Activated CD8-positive, alpha-beta memory T cell treated with anti-CD3 and anti-CD28 coated beads for 48 hours (primary cell): ENCODE data around the gene KCNA1.

Experiments
- DNase-seq, 3 experiments: peaks; one replicate each; pipeline ENCODE4 v3.0.0-alpha.2; 2020; ENCODE audit warnings: low read depth in 2 of 3, low spot score in 2 of 3

The KCNA1 gene

DNA sequence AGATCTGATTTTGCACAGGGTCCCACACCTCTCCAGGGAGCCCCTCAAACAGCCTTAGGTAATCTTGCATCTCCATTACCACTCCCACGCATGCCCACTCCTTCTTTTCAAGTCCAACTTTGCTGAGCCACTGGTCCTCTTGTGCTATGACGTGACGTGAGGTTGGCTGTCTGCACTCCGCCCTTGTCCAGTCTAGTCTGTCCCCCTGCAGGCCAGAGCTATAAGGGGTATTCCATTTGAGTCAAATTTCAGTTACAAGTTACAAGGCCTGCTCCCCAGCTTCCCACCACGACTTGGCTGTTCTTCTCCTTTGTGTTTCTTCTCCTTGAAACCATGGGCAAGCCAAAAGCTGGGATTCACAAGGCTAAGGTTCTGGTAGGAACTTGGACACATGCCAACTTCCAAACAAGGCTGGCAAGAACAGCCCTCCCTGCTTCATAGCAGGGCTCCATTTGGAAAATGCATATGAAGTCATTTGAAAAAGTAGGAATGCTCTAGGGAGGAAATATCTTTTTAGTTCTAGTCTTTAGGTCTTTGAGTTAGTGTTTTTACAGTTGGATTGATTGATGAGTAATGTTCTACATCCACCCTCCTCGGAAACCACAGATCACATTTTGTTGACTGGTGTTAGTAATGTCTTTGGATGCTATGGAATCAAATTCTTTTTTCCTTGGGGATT is 49.1 kb downstream of the KCNA1 start:
- no peak for DNase-seq

DNA sequence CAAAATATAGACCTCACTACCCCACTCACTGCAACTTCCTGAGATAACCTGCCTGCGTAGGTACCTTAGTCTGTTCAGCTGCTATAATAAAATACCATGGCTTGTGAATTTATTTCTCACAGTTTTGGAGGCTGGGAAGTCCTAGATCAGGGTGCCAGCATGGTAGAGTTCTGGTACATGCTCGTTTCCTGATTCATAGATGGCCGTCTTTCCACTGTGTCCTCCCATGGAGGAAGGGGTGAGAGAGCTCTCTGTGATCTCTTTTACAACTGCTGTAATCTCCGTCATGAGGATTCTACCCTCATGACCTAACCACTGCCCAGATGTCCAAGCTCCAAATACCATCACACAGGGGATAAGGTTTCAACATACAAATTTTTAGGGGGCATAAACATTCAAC is 49.7 kb downstream of the KCNA1 start:
- no peak for DNase-seq

DNA sequence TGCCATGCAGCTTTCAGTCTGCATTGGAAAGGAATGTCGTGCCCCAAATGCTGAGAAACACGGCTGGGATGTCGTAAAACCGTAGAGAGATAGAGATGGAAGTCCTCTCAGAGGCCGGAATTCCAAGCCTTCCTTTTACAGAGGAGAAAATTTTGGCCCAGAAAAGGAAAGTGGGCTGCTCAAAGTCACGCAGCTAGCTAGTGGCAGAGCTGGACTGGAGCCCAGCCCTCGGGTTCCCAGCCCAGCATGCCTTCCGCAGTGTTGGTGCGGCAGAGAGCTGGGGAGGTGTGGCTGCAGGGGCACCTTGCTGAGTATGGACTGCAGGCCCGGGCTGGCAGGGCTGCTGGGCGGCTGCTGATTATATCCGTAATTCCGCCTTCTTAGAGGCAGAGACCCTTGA is 50.3 kb downstream of the KCNA1 start:
- no peak for DNase-seq

DNA sequence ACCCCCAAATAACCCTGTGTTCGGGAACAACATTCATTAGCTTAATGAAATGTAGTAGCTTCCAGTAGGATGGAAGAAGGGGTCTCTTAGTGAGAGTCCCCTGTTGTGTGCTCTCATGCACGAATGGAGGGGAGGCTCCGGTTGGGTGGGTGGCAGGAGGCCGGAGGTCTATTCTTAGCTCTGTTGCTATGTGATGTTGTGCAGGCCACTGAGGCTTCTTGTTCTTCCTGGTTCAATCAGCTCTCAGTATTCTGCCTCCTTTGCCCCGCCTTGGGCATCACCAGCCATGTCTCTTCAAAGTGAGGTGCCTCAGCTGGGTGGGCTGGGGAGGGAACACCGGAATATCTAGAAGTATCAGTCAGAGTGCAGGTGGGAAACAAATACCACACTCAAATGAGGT is 50.8 kb downstream of the KCNA1 start:
- DNase-seq = no peak

DNA sequence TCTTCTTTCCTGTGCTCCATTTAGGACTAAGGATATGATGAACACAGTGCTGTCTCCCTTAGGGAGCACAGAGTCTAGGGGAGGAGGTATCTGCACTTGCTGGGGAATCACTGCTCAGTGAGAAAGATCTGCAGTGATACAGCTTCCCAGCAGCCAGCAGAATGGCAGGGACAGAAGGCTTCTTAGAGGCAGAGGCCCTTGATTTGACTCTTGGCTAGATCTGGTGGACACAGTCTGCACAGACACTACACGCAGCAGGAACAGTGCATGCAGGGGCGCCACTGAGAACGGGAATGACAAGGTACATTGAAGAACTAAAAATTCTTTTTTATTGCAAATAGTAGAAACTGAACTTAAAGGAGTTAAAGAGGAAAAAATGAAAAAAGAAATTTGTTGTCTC is 51.6 kb downstream of the KCNA1 start:
- no peak for DNase-seq

DNA sequence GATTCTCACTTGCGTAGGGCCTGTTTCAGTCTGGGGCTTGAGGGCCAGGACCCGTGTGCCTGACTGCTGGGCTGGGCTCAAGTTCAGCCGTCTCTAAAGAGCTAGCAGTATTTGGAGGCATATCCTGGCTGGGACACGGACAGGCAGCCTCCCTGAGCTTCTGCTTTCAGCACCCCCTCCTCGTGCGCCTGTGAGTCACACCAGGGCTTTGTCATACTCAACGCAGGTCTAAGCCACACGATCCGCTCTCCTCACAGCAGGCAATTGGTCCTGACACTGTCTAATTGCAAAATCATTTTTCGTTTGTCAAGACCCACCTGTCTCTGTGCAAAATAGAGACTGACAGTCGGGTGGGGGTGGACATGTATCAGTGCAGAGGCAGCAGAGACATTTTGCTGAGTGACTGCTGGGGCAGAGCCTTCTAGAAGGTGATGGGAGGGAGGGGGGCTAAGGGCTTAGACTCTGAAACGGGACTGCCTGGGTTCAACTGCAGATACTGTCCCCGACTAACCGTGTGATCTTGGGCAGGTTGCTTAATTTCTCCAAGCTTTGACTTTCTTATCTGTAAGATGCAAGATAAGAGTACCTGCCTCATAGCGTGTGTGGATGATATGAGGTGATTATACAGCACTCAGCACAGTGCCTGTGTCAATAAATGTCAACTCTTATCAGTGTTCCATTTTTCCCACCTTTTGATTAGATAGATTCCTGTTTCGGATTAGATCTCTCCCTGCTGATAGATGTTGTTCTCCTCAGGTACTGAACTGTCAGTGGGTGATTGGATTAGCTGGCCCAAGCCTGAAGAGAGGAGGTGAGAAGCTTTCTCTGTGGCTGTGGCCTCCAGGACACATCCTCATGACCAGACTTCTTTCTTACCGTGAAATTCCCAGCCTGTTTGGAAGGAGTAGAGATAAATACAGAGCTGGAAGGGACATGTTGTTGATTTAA is 53.1 kb downstream of the KCNA1 start:
- no peak for DNase-seq
